Loucy (cell line): ENCODE results near the gene VPREB1.

Source experiments
- EZH2phosphoT487 ChIP-seq: fragments of 200-600 bp; IDR thresholded peaks from 2 replicates; pipeline ENCODE4 v1.6.1; 2018; ENCODE audit warnings: antibody characterized with exemption, mild to moderate bottlenecking, moderate library complexity, borderline replicate concordance
- TF ChIP-seq, protein P1 (sequence below): fragments of 200-600 bp; sonication (generic); conservative IDR thresholded peaks from 2 replicates; pipeline ENCODE4 v1.5.1; 2014; ENCODE audit warnings: mild to moderate bottlenecking, antibody characterized with exemption, low read length

DNA sequence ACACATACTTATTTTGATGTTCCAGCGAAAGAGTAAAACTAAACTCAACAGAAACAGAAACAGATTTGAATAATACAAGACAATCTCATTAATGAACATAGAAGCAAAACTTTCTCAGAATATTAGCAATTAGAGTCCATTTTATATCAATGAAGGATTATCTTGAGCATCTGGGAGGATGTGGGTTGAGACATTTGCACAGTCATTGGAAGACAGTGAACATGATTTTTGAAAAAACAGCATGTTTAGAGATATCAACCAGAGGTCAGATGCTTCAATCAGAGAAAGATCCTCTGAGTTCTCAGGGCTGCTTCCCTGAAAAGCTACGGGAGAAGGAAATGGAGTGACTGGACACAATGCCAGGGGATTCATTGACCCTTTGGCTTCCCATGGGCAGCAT is 35.9 kb upstream of the VPREB1 start:
- TF ChIP-seq, protein P1, sequence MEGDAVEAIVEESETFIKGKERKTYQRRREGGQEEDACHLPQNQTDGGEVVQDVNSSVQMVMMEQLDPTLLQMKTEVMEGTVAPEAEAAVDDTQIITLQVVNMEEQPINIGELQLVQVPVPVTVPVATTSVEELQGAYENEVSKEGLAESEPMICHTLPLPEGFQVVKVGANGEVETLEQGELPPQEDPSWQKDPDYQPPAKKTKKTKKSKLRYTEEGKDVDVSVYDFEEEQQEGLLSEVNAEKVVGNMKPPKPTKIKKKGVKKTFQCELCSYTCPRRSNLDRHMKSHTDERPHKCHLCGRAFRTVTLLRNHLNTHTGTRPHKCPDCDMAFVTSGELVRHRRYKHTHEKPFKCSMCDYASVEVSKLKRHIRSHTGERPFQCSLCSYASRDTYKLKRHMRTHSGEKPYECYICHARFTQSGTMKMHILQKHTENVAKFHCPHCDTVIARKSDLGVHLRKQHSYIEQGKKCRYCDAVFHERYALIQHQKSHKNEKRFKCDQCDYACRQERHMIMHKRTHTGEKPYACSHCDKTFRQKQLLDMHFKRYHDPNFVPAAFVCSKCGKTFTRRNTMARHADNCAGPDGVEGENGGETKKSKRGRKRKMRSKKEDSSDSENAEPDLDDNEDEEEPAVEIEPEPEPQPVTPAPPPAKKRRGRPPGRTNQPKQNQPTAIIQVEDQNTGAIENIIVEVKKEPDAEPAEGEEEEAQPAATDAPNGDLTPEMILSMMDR = no peak
- TF ChIP-seq EZH2phosphoT487 = no peak
